ENCODE results near the gene MSMO1.

- TF ChIP-seq EP300 (conservative IDR thresholded peaks at IDR 0.05; ENCODE audit: poor library complexity, severe bottlenecking): no peak
- TF ChIP-seq CTCF (IDR thresholded peaks at IDR 0.05; ENCODE audit: poor library complexity, severe bottlenecking): no peak
- TF ChIP-seq POLR2AphosphoS5 (IDR thresholded peaks at IDR 0.05): no peak
- no peak for TF ChIP-seq TAF1 (IDR thresholded peaks at IDR 0.05; ENCODE audit: low read depth)
- no peak for TF ChIP-seq EZH2 (IDR thresholded peaks at IDR 0.05; ENCODE audit: borderline replicate concordance, insufficient read depth, low read length, poor library complexity, severe bottlenecking)
- no peak for TF ChIP-seq SMC3 (conservative IDR thresholded peaks at IDR 0.05; ENCODE audit: poor library complexity)
- TF ChIP-seq RAD21 (conservative IDR thresholded peaks at IDR 0.05): no peak
- TF ChIP-seq MXI1 (conservative IDR thresholded peaks at IDR 0.05; ENCODE audit: poor library complexity, severe bottlenecking): no peak
- no peak for TF ChIP-seq REST (IDR thresholded peaks at IDR 0.05; ENCODE audit: borderline replicate concordance)
Measured at GRCh38 chr4:165309456-165309855, 18.0 kb upstream of the MSMO1 start.

All from neural cell (in vitro differentiated cells).